CD14-positive monocyte (primary cell): Measurements from ENCODE around the gene CFAP97. TPM values are rescaled to one million over a fixed set of nuclear protein-coding genes. Genes with fewer than 3 reads are reported as not detected.

Experiments
- DNase-seq, 3 donors: peaks; one replicate each; pipeline ENCODE4 v3.0.0-alpha.2; 2011 to 2022
- H2AFZ ChIP-seq: 2 replicates; pipeline ENCODE4 v1.6.0; 2012; ENCODE audit warnings: mild to moderate bottlenecking, low read depth, low read length, inconsistent platforms; ENCODE audit not compliant: insufficient read depth, poor library complexity, severe bottlenecking
- H3K27ac ChIP-seq, 2 donors: 1 replicate in 1 of 2; 2 replicates in 1 of 2; pipeline ENCODE4 v1.5.1; 2012 to 2013; ENCODE audit warnings: low read length in 2 of 2, control low read depth in 1 of 2, inconsistent platforms in 1 of 2, low read depth in 1 of 2, mild to moderate bottlenecking in 1 of 2
- H3K27me3 ChIP-seq, 2 donors: one replicate each; pipeline versions ENCODE4 v1.6.0 to v1.6.1; 2011 to 2013; ENCODE audit warnings: low read length in 2 of 2; ENCODE audit not compliant: control insufficient read depth in 2 of 2, insufficient read depth in 2 of 2
- H3K36me3 ChIP-seq, 2 donors: replicated peaks in 1 of 2; 1 replicate in 1 of 2; 2 replicates in 1 of 2; pipeline versions ENCODE4 v1.5.1 to v1.6.1; 2012 to 2013; ENCODE audit warnings: low read length in 2 of 2, control low read depth in 1 of 2, inconsistent platforms in 1 of 2, mild to moderate bottlenecking in 1 of 2; ENCODE audit not compliant: insufficient read depth in 2 of 2, control insufficient read depth in 1 of 2
- H3K4me1 ChIP-seq, 2 donors: 1 replicate in 1 of 2; 2 replicates in 1 of 2; pipeline versions ENCODE4 v1.5.1 to v1.6.1; 2012 to 2013; ENCODE audit warnings: low read length in 2 of 2, control low read depth in 1 of 2, inconsistent platforms in 1 of 2, mild to moderate bottlenecking in 1 of 2, moderate library complexity in 1 of 2; ENCODE audit not compliant: insufficient read depth in 2 of 2, control insufficient read depth in 1 of 2
- H3K4me2 ChIP-seq: replicated peaks from 2 replicates; pipeline ENCODE3; 2012; ENCODE audit warnings: low read length, moderate library complexity, mild to moderate bottlenecking; ENCODE audit not compliant: poor library complexity, severe bottlenecking; ENCODE audit errors: extremely low read depth
- H3K4me3 ChIP-seq, 3 experiments: fragments of 200-600 bp in 1 of 3; sonication (generic) in 1 of 3; replicated peaks in 1 of 3; 1 replicate in 2 of 3; 2 replicates in 1 of 3; pipeline ENCODE4 v1.5.1; 2011 to 2013; ENCODE audit warnings: low read length in 3 of 3, mild to moderate bottlenecking in 3 of 3, control low read depth in 2 of 3, low read depth in 2 of 3, inconsistent platforms in 1 of 3, moderate library complexity in 1 of 3
- H3K79me2 ChIP-seq: 2 replicates; pipeline ENCODE4 v1.6.0; 2012; ENCODE audit warnings: mild to moderate bottlenecking, control low read depth, inconsistent platforms, low read length, moderate library complexity; ENCODE audit not compliant: insufficient read depth
- H3K9ac ChIP-seq: 2 replicates; pipeline ENCODE4 v1.6.0; 2017; ENCODE audit warnings: low read length, mild to moderate bottlenecking; ENCODE audit not compliant: insufficient read depth, poor library complexity, severe bottlenecking
- H3K9me3 ChIP-seq, 2 donors: replicated peaks in 1 of 2; 1 replicate in 1 of 2; 2 replicates in 1 of 2; pipeline versions ENCODE4 v1.5.1 to v1.6.1; 2012 to 2013; ENCODE audit warnings: low read length in 2 of 2, control low read depth in 1 of 2; ENCODE audit not compliant: control insufficient read depth in 1 of 2, insufficient read depth in 1 of 2
- H4K20me1 ChIP-seq: 2 replicates; pipeline ENCODE4 v1.6.0; 2012; ENCODE audit warnings: mild to moderate bottlenecking, low read length, control low read depth, moderate library complexity; ENCODE audit not compliant: insufficient read depth
- H3K27ac Mint-ChIP-seq, 7 donors: one replicate each; pipeline ENCODE4 v1.8.0; 2020; ENCODE audit warnings: mild to moderate bottlenecking in 7 of 7, mixed read lengths in 7 of 7, moderate library complexity in 6 of 7, inconsistent platforms in 2 of 7
- H3K27me3 Mint-ChIP-seq, 3 donors: one replicate each; pipeline ENCODE4 v1.8.0; 2021 to 2022; ENCODE audit warnings: low read depth in 3 of 3, mild to moderate bottlenecking in 3 of 3, mixed read lengths in 3 of 3, moderate library complexity in 3 of 3, inconsistent platforms in 1 of 3
- H3K36me3 Mint-ChIP-seq, 2 donors: one replicate each; pipeline ENCODE4 v1.8.0; 2020; ENCODE audit warnings: mixed read lengths in 2 of 2, inconsistent platforms in 1 of 2, mild to moderate bottlenecking in 1 of 2
- H3K4me1 Mint-ChIP-seq: one replicate; pipeline ENCODE4 v1.8.0; 2020; ENCODE audit warnings: mild to moderate bottlenecking, mixed read lengths
- H3K4me3 Mint-ChIP-seq, 2 donors: one replicate each; pipeline ENCODE4 v1.8.0; 2020; ENCODE audit warnings: mild to moderate bottlenecking in 2 of 2, mixed read lengths in 2 of 2, moderate library complexity in 1 of 2
- H3K9me3 Mint-ChIP-seq, 7 donors: one replicate each; pipeline ENCODE4 v1.8.0; 2020 to 2022; ENCODE audit warnings: mixed read lengths in 7 of 7, mild to moderate bottlenecking in 6 of 7, moderate library complexity in 6 of 7, inconsistent platforms in 2 of 7
- WGBS: methylation state at CpG from one replicate; pipeline ENCODE4 v1.1.5; 2013; ENCODE audit warnings: missing lambda C conversion rate; ENCODE audit not compliant: insufficient coverage; 5-methylcytosine and 5-hydroxymethylcytosine counted together
- intact Hi-C, 2 donors: fragments of 100-400 bp; cut with micrococcal nuclease; formaldehyde crosslinking; loops; one replicate each; pipeline versions ENCODE4 v1.15.0 to v1.15.1; 2023
- polyA plus RNA-seq, 3 donors: library from polyadenylated mRNA; depleted of rRNA in 1 of 3; unstranded in 2 of 3; stranded (reverse) in 1 of 3; fragments of 300-500 nt in 2 of 3; fragments of >200 nt in 1 of 3; fragmentation: Illumina TruSeq in 2 of 3; gene quantifications; 1 replicate in 2 of 3; 2 replicates in 1 of 3; pipeline ENCODE4 v1.2.3, GENCODE V29; 2012 to 2021
- TF ChIP-seq, protein P1 (sequence below): fragments of 200-600 bp; IDR thresholded peaks from one replicate; pipeline ENCODE4 v1.8.0; 2022; ENCODE audit warnings: antibody characterized with exemption, mild to moderate bottlenecking

CFAP97 gene
- polyA plus RNA-seq, 3 donors, result 2.7 to 16.8 (median 12.3) TPM

DNA sequence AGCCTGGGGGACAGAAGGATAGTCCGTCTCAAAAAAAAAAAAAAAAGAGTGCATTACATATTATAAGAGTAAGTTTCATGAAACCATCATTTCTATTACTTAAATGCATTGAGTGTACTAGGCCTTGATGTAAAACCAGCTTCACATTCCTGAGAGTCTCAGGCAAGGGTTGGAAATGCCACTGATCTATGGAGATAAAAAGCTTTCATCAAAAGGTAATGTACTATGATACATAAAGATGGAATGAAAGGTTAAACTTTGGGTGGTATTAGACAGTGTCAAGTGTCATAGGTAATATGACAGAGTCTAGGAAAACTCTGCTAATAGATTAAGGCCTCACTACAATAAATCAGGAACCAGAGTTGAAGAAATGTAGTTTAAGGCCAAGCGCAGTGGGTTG, 7.4 kb downstream of the CFAP97 start:
- no CpG with 5 or more reads among the region's 2 CpGs for WGBS
- intact Hi-C loops, result no loop called here
- Histone ChIP-seq H3K27me3 (no peaks in the 10 kb centered on the region), H3K4me3 (no peak overlapping the region), H4K20me1 (no peaks in the 10 kb centered on the region), H3K9me3 (no peaks in the 10 kb centered on the region), H3K27ac (no peak overlapping the region), H3K4me1 (no peaks in the 10 kb centered on the region), H3K9ac (no peak overlapping the region), H2AFZ (no peak overlapping the region), H3K36me3 (no peaks in the 10 kb centered on the region), H3K79me2 (no peaks in the 10 kb centered on the region), H3K4me2 (no peak overlapping the region)
- Mint-ChIP-seq H3K36me3 (peaks cover 0 to 5% of the 10 kb centered on the region in 2 donors), H3K9me3 (peaks cover 0 to 2% (median 0%) of the 10 kb centered on the region in 7 donors), H3K4me3 (no peak overlapping the region), H3K4me1 (peaks cover 2% of the 10 kb centered on the region), H3K27ac (no peak overlapping the region), H3K27me3 (peaks cover 0 to 6% (median 0%) of the 10 kb centered on the region in 3 donors)
- TF ChIP-seq, protein P1, sequence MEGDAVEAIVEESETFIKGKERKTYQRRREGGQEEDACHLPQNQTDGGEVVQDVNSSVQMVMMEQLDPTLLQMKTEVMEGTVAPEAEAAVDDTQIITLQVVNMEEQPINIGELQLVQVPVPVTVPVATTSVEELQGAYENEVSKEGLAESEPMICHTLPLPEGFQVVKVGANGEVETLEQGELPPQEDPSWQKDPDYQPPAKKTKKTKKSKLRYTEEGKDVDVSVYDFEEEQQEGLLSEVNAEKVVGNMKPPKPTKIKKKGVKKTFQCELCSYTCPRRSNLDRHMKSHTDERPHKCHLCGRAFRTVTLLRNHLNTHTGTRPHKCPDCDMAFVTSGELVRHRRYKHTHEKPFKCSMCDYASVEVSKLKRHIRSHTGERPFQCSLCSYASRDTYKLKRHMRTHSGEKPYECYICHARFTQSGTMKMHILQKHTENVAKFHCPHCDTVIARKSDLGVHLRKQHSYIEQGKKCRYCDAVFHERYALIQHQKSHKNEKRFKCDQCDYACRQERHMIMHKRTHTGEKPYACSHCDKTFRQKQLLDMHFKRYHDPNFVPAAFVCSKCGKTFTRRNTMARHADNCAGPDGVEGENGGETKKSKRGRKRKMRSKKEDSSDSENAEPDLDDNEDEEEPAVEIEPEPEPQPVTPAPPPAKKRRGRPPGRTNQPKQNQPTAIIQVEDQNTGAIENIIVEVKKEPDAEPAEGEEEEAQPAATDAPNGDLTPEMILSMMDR, result no peak
- no peak for DNase-seq

DNA sequence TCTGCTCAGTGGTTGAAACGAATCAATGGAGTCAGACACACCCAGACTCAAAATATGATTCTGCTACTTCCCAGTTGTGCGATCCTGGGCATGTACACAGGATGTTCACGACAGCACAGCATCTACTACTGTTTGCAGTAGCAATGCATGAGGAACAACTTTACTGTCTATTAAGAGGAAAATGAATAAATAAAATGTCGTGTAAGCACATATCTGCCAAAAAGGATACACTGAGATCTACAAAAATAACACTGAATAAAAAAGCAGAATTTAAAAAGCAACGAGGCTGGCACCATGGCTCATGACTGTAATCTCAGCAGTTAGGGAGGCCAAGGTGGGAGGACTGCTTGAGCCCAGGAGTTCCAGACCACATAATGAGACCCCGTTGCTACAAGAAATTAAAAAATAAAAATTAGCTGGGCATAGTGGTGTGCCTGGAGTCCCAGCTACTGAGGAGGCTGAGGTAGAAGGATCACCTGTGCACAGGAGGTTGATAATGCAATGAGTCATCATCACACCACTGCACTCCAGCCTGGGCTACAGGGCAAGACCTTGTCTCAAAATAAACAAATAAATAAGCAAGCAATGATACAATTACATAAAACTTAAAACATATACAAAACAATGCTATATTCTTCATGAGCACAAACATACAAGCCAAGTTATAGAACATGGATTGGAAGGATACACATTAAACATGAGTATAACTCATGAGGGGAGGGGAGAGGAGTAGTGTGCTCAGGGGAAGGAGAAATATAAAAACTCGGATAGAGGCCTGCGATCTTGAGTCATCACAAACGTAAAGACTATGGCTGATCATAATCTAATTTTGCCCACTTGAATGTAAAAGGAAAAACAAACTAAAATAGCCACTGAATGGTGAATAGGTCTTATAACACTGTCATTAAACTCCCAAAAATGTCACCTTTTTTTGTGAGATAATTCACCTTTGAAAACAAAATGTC, 8.6 kb downstream of the CFAP97 start:
- H3K4me2 ChIP-seq, result no peak overlapping the region

More for the DNA sequence above, 8.6 kb downstream of the CFAP97 start:
- no peak overlapping the region for H2AFZ ChIP-seq
- no peak overlapping the region for H3K4me3 Mint-ChIP-seq
- no peak for DNase-seq
- no peaks in the 10 kb centered on the region for H3K27me3 ChIP-seq
- TF ChIP-seq, protein P1, result no peak
- H3K9me3 ChIP-seq, result no peaks in the 10 kb centered on the region
- H3K36me3 ChIP-seq, result peaks cover 0 to 7% of the 10 kb centered on the region in 2 donors
- H3K4me1 ChIP-seq, result no peaks in the 10 kb centered on the region
- WGBS, result 100% methylated on average over 1 of the region's 9 CpGs
- H4K20me1 ChIP-seq, result no peaks in the 10 kb centered on the region
- H3K9me3 Mint-ChIP-seq, result peaks cover 0 to 2% (median 0%) of the 10 kb centered on the region in 7 donors
- H3K79me2 ChIP-seq, result no peaks in the 10 kb centered on the region
- peaks cover 0 to 2% (median 0%) of the 10 kb centered on the region in 3 donors for H3K27me3 Mint-ChIP-seq
- H3K27ac ChIP-seq, result no peak overlapping the region
- H3K36me3 Mint-ChIP-seq, result peaks cover 8 to 11% of the 10 kb centered on the region in 2 donors
- peaks cover 2% of the 10 kb centered on the region for H3K4me1 Mint-ChIP-seq
- no peak overlapping the region for H3K9ac ChIP-seq
- intact Hi-C loops, result no loop called here
- no peak overlapping the region for H3K4me3 ChIP-seq
- H3K27ac Mint-ChIP-seq, result no peak overlapping the region
